GM12892 (cell line): Measurements from ENCODE around the gene TRPC1.

Experiments
- DNase-seq: peaks from one replicate; pipeline ENCODE4 v3.0.0; 2011; ENCODE audit not compliant: insufficient read length
- FAIRE-seq: peaks from 2 replicates; lab custom pipeline; 2011; peaks lifted over from hg19 to GRCh38; lab: Jason Lieb, UNC
- POLR2A ChIP-seq: IDR thresholded peaks from 2 replicates; pipeline ENCODE4 v1.6.1; 2011; ENCODE audit warnings: low read depth, low read length, control low read depth
- POLR2AphosphoS5 ChIP-seq: IDR thresholded peaks from 2 replicates; pipeline ENCODE4 v1.6.1; 2011; ENCODE audit warnings: low read depth, low read length, control low read depth
- TAF1 ChIP-seq: IDR thresholded peaks from 2 replicates; pipeline ENCODE4 v1.6.1; 2011; ENCODE audit warnings: low read depth, mild to moderate bottlenecking, control low read depth, low read length, borderline replicate concordance

The TRPC1 gene

GRCh38 chr3:142779591-142779990 lies 55.8 kb downstream of the TRPC1 start:
- FAIRE-seq: no peak
- DNase-seq: no peak
- TF ChIP-seq POLR2AphosphoS5 (no peak), TAF1 (no peak), POLR2A (no peak)

GRCh38 chr3:142782616-142783015 lies 58.8 kb downstream of the TRPC1 start:
- FAIRE-seq (no peak), DNase-seq (no peak)
- TF ChIP-seq POLR2A (no peak), POLR2AphosphoS5 (no peak), TAF1 (no peak)

GRCh38 chr3:142784228-142784627 lies 60.4 kb downstream of the TRPC1 start:
- DNase-seq: no peak

DNA sequence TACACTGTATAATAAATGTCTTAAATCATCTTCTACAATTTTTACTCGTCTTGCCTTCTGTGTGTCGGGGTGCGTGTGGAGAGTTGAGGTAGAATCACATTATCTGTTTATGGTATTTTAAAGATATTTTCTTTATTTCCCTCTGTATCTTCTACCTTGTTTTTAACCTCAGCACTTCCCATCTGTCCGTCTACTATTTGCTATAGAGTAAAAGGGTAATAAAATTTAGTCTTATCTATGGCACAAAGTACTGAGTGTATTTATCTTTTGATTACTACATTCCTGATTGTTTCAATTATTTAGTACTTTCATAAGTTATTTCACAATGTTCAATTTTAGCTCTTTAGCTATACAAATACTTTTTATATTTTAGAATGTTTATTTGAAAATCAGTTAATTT lies 62.2 kb downstream of the TRPC1 start:
- no peak for FAIRE-seq
- no peak for TF ChIP-seq POLR2AphosphoS5
- no peak for TF ChIP-seq POLR2A
- no peak for TF ChIP-seq TAF1

More at GRCh38 chr3:142784228-142784627, 60.4 kb downstream of the TRPC1 start:
- TF ChIP-seq TAF1: no peak
- TF ChIP-seq POLR2AphosphoS5: no peak
- no peak for TF ChIP-seq POLR2A
- FAIRE-seq: no peak

DNA sequence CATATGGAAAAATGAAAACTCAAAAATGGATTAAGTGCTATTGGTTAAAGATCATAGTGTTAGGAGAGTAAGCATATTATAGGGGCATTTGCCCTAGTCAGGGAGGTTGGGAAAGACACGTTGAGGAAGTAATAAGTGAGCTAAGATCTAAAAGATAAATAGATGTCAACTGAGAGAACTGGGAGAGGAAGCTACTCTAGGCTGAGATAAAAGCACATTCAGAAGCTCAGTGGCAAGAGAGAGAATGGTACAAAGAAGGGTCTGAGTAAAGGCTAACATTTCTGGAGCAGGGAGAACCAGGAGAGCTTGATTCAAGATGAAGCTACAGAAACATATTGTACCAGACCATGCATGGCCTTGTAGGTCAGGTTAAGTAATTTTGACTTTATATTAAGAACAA lies 63.9 kb downstream of the TRPC1 start:
- TF ChIP-seq POLR2A: no peak
- TF ChIP-seq POLR2AphosphoS5: no peak
- TF ChIP-seq TAF1: no peak
- FAIRE-seq: no peak

More for the DNA sequence above, 62.2 kb downstream of the TRPC1 start:
- DNase-seq: no peak

DNA sequence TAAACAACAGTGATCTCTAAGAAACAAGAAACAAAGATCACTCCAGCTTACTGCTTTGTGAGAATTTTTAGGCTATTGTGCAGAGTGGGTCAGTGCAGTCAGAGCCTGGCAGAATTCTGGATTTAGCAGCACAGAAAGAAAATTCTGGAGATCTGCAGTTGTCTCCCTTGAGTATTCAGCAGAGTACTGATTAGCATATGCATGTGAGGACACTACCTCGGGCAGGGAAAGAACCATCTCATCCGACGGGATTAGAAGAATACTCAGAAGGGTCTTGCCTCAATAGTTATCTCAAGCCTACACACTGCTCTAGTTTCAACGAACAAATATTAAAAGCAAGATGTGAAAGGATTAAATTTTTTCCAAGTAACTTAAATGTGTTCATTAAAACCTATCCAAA lies 70.7 kb downstream of the TRPC1 start:
- no peak for FAIRE-seq
- DNase-seq: no peak
- TF ChIP-seq POLR2A: no peak
- no peak for TF ChIP-seq POLR2AphosphoS5
- no peak for TF ChIP-seq TAF1

More for the DNA sequence above, 63.9 kb downstream of the TRPC1 start:
- DNase-seq: no peak

DNA sequence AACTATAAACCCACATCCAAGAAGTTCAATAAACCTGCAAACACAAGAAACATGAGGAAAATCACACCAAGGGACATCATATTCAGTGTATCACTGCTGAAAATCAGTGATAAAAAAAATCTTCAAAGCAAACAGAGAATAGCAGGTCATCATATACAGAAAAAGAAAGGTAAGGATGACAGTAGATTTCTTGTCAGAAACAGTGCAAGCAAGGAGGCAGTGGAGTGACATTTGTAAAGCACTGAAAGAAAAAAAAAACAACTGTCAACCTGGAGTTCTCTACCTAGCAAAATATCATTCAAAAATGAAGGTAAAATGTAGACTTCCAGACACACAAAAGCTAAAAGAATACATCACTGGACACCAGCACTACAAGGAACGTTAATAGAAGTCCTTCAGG lies 71.5 kb downstream of the TRPC1 start:
- no peak for TF ChIP-seq TAF1
- TF ChIP-seq POLR2AphosphoS5: no peak
- TF ChIP-seq POLR2A: no peak
- DNase-seq: no peak
- no peak for FAIRE-seq

GRCh38 chr3:142796823-142797222 lies 73.0 kb downstream of the TRPC1 start:
- FAIRE-seq: no peak
- DNase-seq: no peak
- no peak for TF ChIP-seq POLR2A
- TF ChIP-seq TAF1: no peak

- TF ChIP-seq POLR2A (no peak), POLR2AphosphoS5 (no peak), TAF1 (no peak)
- no peak for FAIRE-seq
Measured at GRCh38 chr3:142801746-142802145, 77.9 kb downstream of the TRPC1 start.

GRCh38 chr3:142802891-142803290 lies 79.1 kb downstream of the TRPC1 start:
- TF ChIP-seq POLR2A (no peak), TAF1 (no peak), POLR2AphosphoS5 (no peak)
- no peak for DNase-seq

More at GRCh38 chr3:142801746-142802145, 77.9 kb downstream of the TRPC1 start:
- DNase-seq: no peak

GRCh38 chr3:142808103-142808917 lies 84.5 kb downstream of the TRPC1 start:
- DNase-seq: no peak
- TF ChIP-seq TAF1 (no peak), POLR2A (no peak), POLR2AphosphoS5 (no peak)
- FAIRE-seq: no peak

More at GRCh38 chr3:142802891-142803290, 79.1 kb downstream of the TRPC1 start:
- no peak for FAIRE-seq

GRCh38 chr3:142809259-142809658 lies 85.4 kb downstream of the TRPC1 start:
- FAIRE-seq (no peak), DNase-seq (no peak)
- TF ChIP-seq TAF1 (no peak), POLR2AphosphoS5 (no peak), POLR2A (no peak)
